Caki2 (cell line): Measurements from ENCODE around the gene SEPTIN8. TPM values are rescaled to one million over a fixed set of nuclear protein-coding genes. Genes with fewer than 3 reads are reported as not detected.
A peak's percentile ranks its signal among the peaks of the same experiment; 100 is the strongest.

Experiments used
- DNase-seq: peaks from one replicate; pipeline ENCODE4 v3.0.0-alpha.2; 2015; ENCODE audit warnings: low read depth
- in situ Hi-C: cut with HindIII; loops from 2 replicates; pipeline ENCODE4 v1.10.0; 2016; ENCODE audit warnings: low sequenced_read_pairs, low pct_unique_long_range_greater_than_20kb, mixed read lengths
- total RNA-seq: library from RNA; depleted of rRNA; stranded (reverse); fragments of >200 nt; shearing (Covaris generic); gene quantifications from 2 replicates; pipeline ENCODE4 v1.2.3, GENCODE V29; 2014; ENCODE audit warnings: low replicate concordance; rRNA removed

The SEPTIN8 gene
- total RNA-seq, 1 experiment from 2014 or later, result 23.7 TPM

GRCh38 chr5:132742158-132742557 is 34.9 kb downstream of the SEPTIN8 start:
- no peak for DNase-seq
- in situ Hi-C loops, result no loop called here

GRCh38 chr5:132739232-132739631 is 37.8 kb downstream of the SEPTIN8 start:
- in situ Hi-C loops, result no loop called here
- DNase-seq, result no peak

GRCh38 chr5:132737982-132738681 is 38.9 kb downstream of the SEPTIN8 start:
- in situ Hi-C loops, result no loop called here
- no peak for DNase-seq

GRCh38 chr5:132736853-132737833 is 39.9 kb downstream of the SEPTIN8 start, which contains the start of gene KIF3A:
KIF3A (minus strand) TSS chr5:132737546; CDS start chr5:132737419, 127 bp downstream.
- in situ Hi-C loops, result no loop called here
- peak; percentile 92 for DNase-seq

GRCh38 chr5:132734687-132735086 is 42.4 kb downstream of the SEPTIN8 start:
- DNase-seq, result no peak
- in situ Hi-C loops, result no loop called here

- in situ Hi-C loops, result no loop called here
- DNase-seq, result no peak
These were observed 43.4 kb downstream of the SEPTIN8 start for GRCh38 chr5:132733499-132734148.

- no peak for DNase-seq
- in situ Hi-C loops, result no loop called here
These were observed 47.1 kb downstream of the SEPTIN8 start for GRCh38 chr5:132729896-132730295.

- no peak for DNase-seq
- in situ Hi-C loops, result no loop called here
These were observed 51.3 kb downstream of the SEPTIN8 start for GRCh38 chr5:132725745-132726144.

- DNase-seq, result no peak
- in situ Hi-C loops, result no loop called here
These were observed 58.3 kb downstream of the SEPTIN8 start for GRCh38 chr5:132718544-132719312.

- in situ Hi-C loops, result no loop called here
- DNase-seq, result peak; percentile 10
These were observed 62.4 kb downstream of the SEPTIN8 start for GRCh38 chr5:132714456-132715307.

- DNase-seq, result no peak
- in situ Hi-C loops, result no loop called here
These were observed 68.4 kb downstream of the SEPTIN8 start for GRCh38 chr5:132708645-132709044.

- no peak for DNase-seq
- in situ Hi-C loops, result no loop called here
These were observed 72.2 kb downstream of the SEPTIN8 start for GRCh38 chr5:132704875-132705274.

Other genes with a start within 250 kb of the SEPTIN8 start
- not detected in 2 replicates for gene IL5, start 233.7 kb downstream of the SEPTIN8 start, total RNA-seq
- gene RAD50, start 220.3 kb downstream of the SEPTIN8 start, total RNA-seq, result 14.9 and 19.6 TPM in 2 replicates
- not detected in 2 replicates for gene IL13, start 119.1 kb downstream of the SEPTIN8 start, total RNA-seq
- gene IL4, start 103.2 kb downstream of the SEPTIN8 start, total RNA-seq, result not detected in 2 replicates
- gene KIF3A, start 39.7 kb downstream of the SEPTIN8 start, total RNA-seq, result 0.49 and 2.1 TPM in 2 replicates
- gene CCNI2, start 29.8 kb downstream of the SEPTIN8 start, total RNA-seq, result not detected in 2 replicates
- gene SOWAHA, start 36.1 kb upstream of the SEPTIN8 start, total RNA-seq, result not detected in 2 replicates
- 8.7 and 11.6 TPM in 2 replicates for gene SHROOM1, start 53.4 kb upstream of the SEPTIN8 start, total RNA-seq
- 0.30 TPM in 1 of 2 replicates, not detected in the other for gene GDF9, start 89.2 kb upstream of the SEPTIN8 start, total RNA-seq
- gene UQCRQ, start 89.4 kb upstream of the SEPTIN8 start, total RNA-seq, result 254 and 303 TPM in 2 replicates
- gene LEAP2, start 96.4 kb upstream of the SEPTIN8 start, total RNA-seq, result not detected in 2 replicates
- gene AFF4, start 186.4 kb upstream of the SEPTIN8 start, total RNA-seq, result 11.5 and 12.7 TPM in 2 replicates
- gene ZCCHC10, start 249.3 kb upstream of the SEPTIN8 start, total RNA-seq, result 7.8 and 15.6 TPM in 2 replicates